ENCODE measurements around the gene ANXA6. TPM values are rescaled to one million over a fixed set of nuclear protein-coding genes. Genes with fewer than 3 reads are reported as not detected.

ANXA6 gene
- total RNA-seq, 4 donors from 2014 or later: 8.6 to 80.3 (median 24.9) TPM

- Histone ChIP-seq H3K36me3 (peaks cover 13 to 67% (median 17%) of the 10 kb centered on the region in 3 donors), H3K4me3 (no peak overlapping the region), H3K27ac (no peak overlapping the region), H3K9me3 (no peaks in the 10 kb centered on the region), H3K4me1 (peaks cover 6 to 26% (median 22%) of the 10 kb centered on the region in 3 donors), H3K27me3 (no peaks in the 10 kb centered on the region)
- no peak for DNase-seq
- TF ChIP-seq CTCF (IDR thresholded peaks at IDR 0.05): no peak
- no peak for TF ChIP-seq POLR2A (IDR thresholded peaks at IDR 0.05)
- 79 to 86% methylated on average over 1 of the region's 1 CpG for WGBS, 2 donors
- intact Hi-C loops (cut with DNase I): no loop called here
Measured at GRCh38 chr5:151138114-151138513, 19.5 kb downstream of the ANXA6 start.

- no peaks in the 10 kb centered on the region for H3K9me3 ChIP-seq
- no peak for DNase-seq
- H3K27me3 ChIP-seq: no peaks in the 10 kb centered on the region
- WGBS, 2 donors: 82 to 87% methylated on average over 8 to 9 of the region's 10 CpGs
- peaks cover 6 to 17% (median 15%) of the 10 kb centered on the region in 3 donors for H3K4me1 ChIP-seq
- intact Hi-C loops (cut with DNase I): no loop called here
- no peak overlapping the region for H3K27ac ChIP-seq
- TF ChIP-seq POLR2A (IDR thresholded peaks at IDR 0.05) (no peak), CTCF (IDR thresholded peaks at IDR 0.05) (no peak)
- no peak overlapping the region for H3K4me3 ChIP-seq
- H3K36me3 ChIP-seq: peaks cover 13 to 75% (median 21%) of the 10 kb centered on the region in 3 donors
Measured at GRCh38 chr5:151137067-151137825, 20.3 kb downstream of the ANXA6 start.

- Histone ChIP-seq H3K4me1 (no peaks in the 10 kb centered on the region), H3K9me3 (no peaks in the 10 kb centered on the region), H3K27me3 (no peaks in the 10 kb centered on the region), H3K4me3 (no peak overlapping the region), H3K27ac (peak overlapping the region in 1 of 4 donors; percentile 40), H3K36me3 (peaks cover 13 to 100% (median 21%) of the 10 kb centered on the region in 3 donors)
- intact Hi-C loops (cut with DNase I): no loop called here
- 60 to 70% methylated on average over 1 to 3 of the region's 3 CpGs for WGBS, 2 donors
- TF ChIP-seq POLR2A (IDR thresholded peaks at IDR 0.05) (no peak), CTCF (IDR thresholded peaks at IDR 0.05) (no peak)
- no peak for DNase-seq
Measured at GRCh38 chr5:151134228-151134627, 23.4 kb downstream of the ANXA6 start.

- DNase-seq: no peak
- peaks cover 10 to 100% (median 19%) of the 10 kb centered on the region in 3 donors for H3K36me3 ChIP-seq
- WGBS, 2 donors: 51 to 60% methylated on average over 4 of the region's 4 CpGs
Measured at GRCh38 chr5:151132963-151133362, 24.6 kb downstream of the ANXA6 start.

More at GRCh38 chr5:151132963-151133362, 24.6 kb downstream of the ANXA6 start:
- intact Hi-C loops (cut with DNase I): no loop called here
- Histone ChIP-seq H3K27ac (no peak overlapping the region), H3K4me3 (no peak overlapping the region), H3K4me1 (no peaks in the 10 kb centered on the region), H3K9me3 (no peaks in the 10 kb centered on the region), H3K27me3 (no peaks in the 10 kb centered on the region)
- no peak for TF ChIP-seq POLR2A (IDR thresholded peaks at IDR 0.05)
- TF ChIP-seq CTCF (IDR thresholded peaks at IDR 0.05): no peak

Data from esophagus squamous epithelium (tissue), 5 donors.